Measurements from ENCODE around the gene ALKAL2. TPM values are rescaled to one million over a fixed set of nuclear protein-coding genes. Genes with fewer than 3 reads are reported as not detected.

Gene ALKAL2
- total RNA-seq, 4 donors from 2014 or later, result 4.0 to 11.0 (median 7.1) TPM

GRCh38 chr2:236993-237539 lies 50.8 kb downstream of the ALKAL2 start:
- Histone ChIP-seq H3K27me3 (no peaks in the 10 kb centered on the region), H3K9me3 (no peaks in the 10 kb centered on the region), H3K4me1 (no peaks in the 10 kb centered on the region), H3K27ac (no peak overlapping the region), H3K4me3 (no peak overlapping the region), H3K36me3 (peaks cover 25% of the 10 kb centered on the region)
- TF ChIP-seq POLR2AphosphoS5 (IDR thresholded peaks at IDR 0.05) (no peak), POLR2A (IDR thresholded peaks at IDR 0.05) (no peak), CTCF (IDR thresholded peaks at IDR 0.05) (no peak), EP300 (IDR thresholded peaks at IDR 0.05) (no peak)
- WGBS, result 94% methylated on average over 6 of the region's 6 CpGs
- DNase-seq (ENCODE audit: low spot score in 2 of 2), result no peak

- WGBS, result 84% methylated on average over 4 of the region's 4 CpGs
These were observed 53.5 kb downstream of the ALKAL2 start for GRCh38 chr2:234421-234820.

GRCh38 chr2:233030-233429 lies 54.9 kb downstream of the ALKAL2 start:
- DNase-seq (ENCODE audit: low spot score in 2 of 2), result no peak
- no peak overlapping the region for H3K27ac ChIP-seq
- no peak for TF ChIP-seq POLR2AphosphoS5 (IDR thresholded peaks at IDR 0.05)
- no peak for TF ChIP-seq POLR2A (IDR thresholded peaks at IDR 0.05)
- no peak for TF ChIP-seq EP300 (IDR thresholded peaks at IDR 0.05)
- TF ChIP-seq CTCF (IDR thresholded peaks at IDR 0.05), result no peak
- H3K9me3 ChIP-seq, result no peaks in the 10 kb centered on the region
- H3K36me3 ChIP-seq, result peaks cover 43% of the 10 kb centered on the region
- H3K4me1 ChIP-seq, result no peaks in the 10 kb centered on the region
- no peaks in the 10 kb centered on the region for H3K27me3 ChIP-seq
- H3K4me3 ChIP-seq, result no peak overlapping the region
- 84% methylated on average over 7 of the region's 7 CpGs for WGBS

More at GRCh38 chr2:234421-234820, 53.5 kb downstream of the ALKAL2 start:
- Histone ChIP-seq H3K4me3 (no peak overlapping the region), H3K27me3 (no peaks in the 10 kb centered on the region), H3K9me3 (no peaks in the 10 kb centered on the region), H3K27ac (no peak overlapping the region), H3K4me1 (no peaks in the 10 kb centered on the region), H3K36me3 (peaks cover 41% of the 10 kb centered on the region)
- no peak for TF ChIP-seq POLR2AphosphoS5 (IDR thresholded peaks at IDR 0.05)
- no peak for TF ChIP-seq CTCF (IDR thresholded peaks at IDR 0.05)
- TF ChIP-seq EP300 (IDR thresholded peaks at IDR 0.05), result no peak
- no peak for TF ChIP-seq POLR2A (IDR thresholded peaks at IDR 0.05)
- DNase-seq (ENCODE audit: low spot score in 2 of 2), result no peak

- WGBS, result 74% methylated on average over 9 of the region's 9 CpGs
- Histone ChIP-seq H3K4me3 (no peak overlapping the region), H3K4me1 (no peaks in the 10 kb centered on the region), H3K27ac (no peak overlapping the region), H3K9me3 (no peaks in the 10 kb centered on the region), H3K36me3 (peaks cover 51% of the 10 kb centered on the region), H3K27me3 (no peaks in the 10 kb centered on the region)
- DNase-seq (ENCODE audit: low spot score in 2 of 2), result no peak
- no peak for TF ChIP-seq POLR2A (IDR thresholded peaks at IDR 0.05)
- TF ChIP-seq POLR2AphosphoS5 (IDR thresholded peaks at IDR 0.05), result no peak
- TF ChIP-seq EP300 (IDR thresholded peaks at IDR 0.05), result no peak
- no peak for TF ChIP-seq CTCF (IDR thresholded peaks at IDR 0.05)
These were observed 56.2 kb downstream of the ALKAL2 start for GRCh38 chr2:231521-232185.

Other genes with a start within 250 kb of the ALKAL2 start
- gene FAM110C, start 241.6 kb downstream of the ALKAL2 start, total RNA-seq, result 10 to 100 TPM; 10.7 to 22.0 (median 17.6) TPM
- gene SH3YL1, start 24.1 kb downstream of the ALKAL2 start, total RNA-seq, result 100 to 1,000 TPM; 104 to 119 (median 118) TPM
- gene ACP1, start 23.1 kb downstream of the ALKAL2 start, total RNA-seq, result 10 to 100 TPM; 72.4 to 90.8 (median 73.0) TPM

Measured in suprapubic skin (tissue), 4 donors.